Activated CD8-positive, alpha-beta memory T cell treated with anti-CD3 and anti-CD28 coated beads, Interleukin-2, amount 50 U/mL, for 1 hour (primary cell): Measurements from ENCODE around the gene MIB2.

Experiments
- DNase-seq: peaks from one replicate; pipeline ENCODE4 v3.0.0-alpha.2; 2020; ENCODE audit errors: extremely low read depth

MIB2 gene

DNA sequence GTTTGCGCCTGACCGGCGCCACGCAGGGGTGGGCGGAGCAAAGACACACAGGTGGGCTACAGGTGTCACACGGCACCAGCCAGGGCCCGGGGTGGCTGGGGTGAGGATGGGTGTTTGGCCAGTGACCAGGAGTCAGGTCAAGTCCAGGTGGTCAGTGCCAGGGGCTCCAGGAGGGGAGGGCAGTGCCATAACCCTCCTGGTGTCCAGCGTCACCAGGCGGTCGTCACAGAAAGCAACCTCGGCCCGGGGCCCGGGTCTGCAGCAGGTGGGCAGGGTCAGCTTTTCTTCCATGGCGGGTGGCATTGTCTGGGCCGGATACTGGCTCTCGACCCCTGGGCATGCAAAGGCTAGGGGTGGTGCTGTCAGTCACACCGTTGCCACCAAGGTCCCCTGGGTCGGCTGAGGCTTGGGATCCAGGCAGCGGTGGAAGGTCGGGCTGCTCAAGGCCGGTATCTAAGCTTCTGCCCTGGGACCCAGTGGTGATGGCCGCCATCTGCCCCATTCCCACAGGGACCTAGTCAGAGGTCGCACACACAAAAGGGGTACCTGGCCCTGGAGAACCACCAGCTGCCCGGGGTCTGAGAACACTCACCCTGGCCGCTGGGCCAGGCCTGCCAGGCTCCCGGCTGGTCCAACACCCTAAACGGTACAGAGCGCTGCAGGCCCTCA, 17.1 kb upstream of the MIB2 start:
- no peak for DNase-seq

DNA sequence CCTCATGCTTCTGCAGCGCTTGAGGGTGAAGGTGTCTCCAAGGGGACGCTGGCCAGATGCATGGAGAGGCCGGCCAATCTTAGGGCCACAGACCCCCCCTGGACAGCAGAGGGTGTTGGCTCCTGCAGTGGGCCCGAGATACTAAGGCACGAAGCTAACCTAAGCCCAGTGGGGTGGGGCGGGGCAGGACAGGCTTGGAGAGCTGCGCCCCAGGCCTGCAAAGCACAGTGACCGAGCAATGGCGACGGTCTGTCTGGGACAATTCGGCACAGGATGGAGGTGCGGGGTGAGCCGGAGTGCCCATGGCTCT, 16.6 kb upstream of the MIB2 start:
- no peak for DNase-seq

GRCh38 chr1:1599030-1599934, 16.0 kb upstream of the MIB2 start:
- no peak for DNase-seq

GRCh38 chr1:1599935-1600860, 15.1 kb upstream of the MIB2 start, which contains the start of gene FNDC10:
TSS of gene FNDC10 (minus strand) at chr1:1600135. CDS start at chr1:1600015, 120 bp downstream.
- no peak for DNase-seq

GRCh38 chr1:1600861-1601563, 14.3 kb upstream of the MIB2 start:
- no peak for DNase-seq

- DNase-seq = no peak
These were observed 13.6 kb upstream of the MIB2 start for GRCh38 chr1:1601564-1602303.

DNA sequence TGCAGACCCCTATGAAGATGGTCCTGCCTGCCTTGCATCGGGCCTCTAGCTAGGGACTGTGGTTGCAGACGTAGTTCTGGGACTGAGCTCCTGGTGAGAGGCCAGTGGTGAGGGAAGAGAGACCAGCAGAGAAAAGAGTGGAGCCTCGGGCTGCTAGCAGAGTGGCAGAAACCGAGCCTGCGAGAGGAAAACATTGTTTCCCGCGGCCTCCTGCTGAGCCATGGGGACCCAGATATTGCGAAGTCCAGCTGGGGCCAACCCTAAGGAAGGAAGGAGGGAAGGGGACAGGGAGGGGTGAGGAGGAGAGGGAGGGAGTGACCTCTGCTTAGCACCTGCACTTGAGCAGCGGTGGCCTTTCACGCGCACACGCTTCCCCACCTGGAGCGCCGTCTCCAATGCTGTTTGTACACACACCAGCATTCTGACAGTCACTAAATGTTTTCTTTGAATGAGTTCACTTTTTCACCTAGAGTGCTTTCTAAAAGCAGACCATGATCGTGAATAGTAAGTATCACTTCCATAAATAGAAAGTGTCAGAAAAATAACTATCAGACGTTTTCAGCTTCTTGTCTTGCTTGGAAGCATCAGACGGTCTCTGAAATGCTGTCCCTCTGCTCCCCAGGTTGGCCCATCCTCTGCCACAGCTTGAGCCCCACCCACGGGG, 12.9 kb upstream of the MIB2 start:
- no peak for DNase-seq

GRCh38 chr1:1602968-1603506, 12.3 kb upstream of the MIB2 start:
- no peak for DNase-seq

DNA sequence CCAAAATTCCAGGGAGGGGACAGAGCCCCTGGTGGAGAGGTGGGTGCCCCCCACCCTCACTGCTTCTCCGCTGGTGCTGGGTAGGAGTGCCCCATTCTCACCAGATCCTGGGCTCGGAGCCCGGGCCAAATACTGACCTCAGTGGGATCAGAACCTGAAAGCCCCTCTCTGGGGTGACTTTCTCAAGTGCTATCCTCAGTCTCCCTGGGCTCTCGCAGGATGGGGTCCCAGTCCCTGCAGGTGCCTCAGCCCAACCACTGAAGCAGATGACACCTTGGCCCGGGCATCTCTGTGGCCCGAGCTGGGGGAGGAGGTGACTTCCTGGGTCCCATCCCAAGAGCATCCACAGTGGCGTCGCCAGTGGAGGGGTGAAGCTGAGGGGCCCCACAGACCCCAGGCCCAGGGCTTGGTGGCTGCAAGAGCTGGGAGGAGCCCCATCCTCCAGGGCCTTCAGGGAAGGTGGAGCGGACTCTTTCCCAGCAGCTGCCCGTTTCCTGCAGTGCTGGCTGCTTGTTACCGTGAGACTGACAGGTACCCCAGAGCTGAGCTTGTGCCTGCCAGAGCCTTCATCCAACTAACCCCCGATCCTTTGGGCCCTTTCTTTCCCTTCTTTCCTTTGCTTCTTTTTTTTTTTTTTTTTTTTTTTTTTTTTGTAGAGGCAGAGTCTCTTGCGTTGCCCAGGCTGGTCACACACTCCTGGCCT, 11.5 kb upstream of the MIB2 start:
- no peak for DNase-seq

DNA sequence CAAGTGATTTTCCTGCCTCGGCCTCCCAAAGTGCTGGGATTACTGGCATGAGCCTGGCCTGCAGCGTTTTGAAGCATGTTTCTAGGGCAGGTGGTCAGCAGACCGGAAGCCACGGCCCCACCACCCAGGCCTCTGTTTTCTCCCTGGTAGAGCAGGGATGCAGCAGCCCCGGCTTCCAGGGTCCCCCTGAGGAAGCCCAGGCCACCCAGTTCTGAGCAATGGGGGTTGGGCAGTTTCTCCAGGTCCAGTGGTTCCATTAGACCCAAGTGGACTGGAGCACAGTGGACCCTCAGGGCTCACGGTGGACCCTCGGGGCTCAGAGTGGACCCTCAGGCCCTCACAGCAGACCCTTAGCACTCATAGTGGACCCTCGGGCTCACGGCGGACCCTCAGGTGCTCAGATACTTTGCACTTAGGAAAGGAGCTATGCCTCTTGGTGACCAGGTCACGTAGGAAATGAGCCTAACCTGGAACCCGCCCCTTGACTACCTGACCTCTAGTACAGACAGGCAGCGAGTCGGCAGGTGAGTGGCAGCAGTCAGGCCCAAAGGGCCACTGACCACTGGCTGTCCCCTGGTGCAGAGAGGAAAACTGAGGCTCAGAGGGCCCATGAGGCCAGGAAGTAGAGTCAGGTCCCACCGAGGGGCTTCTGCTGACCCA, 10.8 kb upstream of the MIB2 start:
- no peak for DNase-seq

- no peak for DNase-seq
These were observed 10.2 kb upstream of the MIB2 start for GRCh38 chr1:1605034-1605591.

- no peak for DNase-seq
These were observed 9.6 kb upstream of the MIB2 start for GRCh38 chr1:1605724-1606123.

- no peak for DNase-seq
These were observed 9.1 kb upstream of the MIB2 start for GRCh38 chr1:1606232-1606631.

DNA sequence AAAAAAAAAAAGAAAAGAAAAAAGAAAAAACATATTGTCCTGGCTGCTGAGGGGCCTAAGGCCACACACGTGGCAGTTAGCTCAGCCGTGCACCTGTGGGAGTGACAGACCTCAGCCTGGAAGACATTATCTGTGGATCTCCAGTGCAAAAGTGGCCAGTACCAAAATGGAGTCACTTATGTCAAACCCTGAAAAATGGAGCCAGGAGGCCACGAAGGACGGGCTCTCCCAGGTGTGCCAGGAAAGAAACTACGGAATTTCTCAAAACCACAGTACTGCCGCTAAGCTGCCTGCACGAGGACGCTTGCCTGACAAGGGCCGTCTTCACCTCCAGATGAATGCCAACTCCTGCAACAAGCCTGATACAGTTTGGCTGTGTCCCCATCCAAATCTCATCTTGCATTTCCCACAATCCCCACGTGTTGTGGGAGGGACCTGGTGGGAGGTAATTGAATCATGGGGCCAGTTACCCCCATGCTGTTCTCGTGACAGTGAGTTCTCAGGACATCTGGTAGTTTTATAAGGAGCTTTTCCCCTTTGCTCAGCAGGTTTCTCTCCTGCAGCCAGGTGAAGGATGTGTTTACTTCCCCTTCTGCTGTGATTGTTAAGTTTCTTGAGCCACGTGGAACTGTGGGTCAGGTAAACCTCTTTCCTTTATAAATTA, 5.3 kb upstream of the MIB2 start:
- no peak for DNase-seq

DNA sequence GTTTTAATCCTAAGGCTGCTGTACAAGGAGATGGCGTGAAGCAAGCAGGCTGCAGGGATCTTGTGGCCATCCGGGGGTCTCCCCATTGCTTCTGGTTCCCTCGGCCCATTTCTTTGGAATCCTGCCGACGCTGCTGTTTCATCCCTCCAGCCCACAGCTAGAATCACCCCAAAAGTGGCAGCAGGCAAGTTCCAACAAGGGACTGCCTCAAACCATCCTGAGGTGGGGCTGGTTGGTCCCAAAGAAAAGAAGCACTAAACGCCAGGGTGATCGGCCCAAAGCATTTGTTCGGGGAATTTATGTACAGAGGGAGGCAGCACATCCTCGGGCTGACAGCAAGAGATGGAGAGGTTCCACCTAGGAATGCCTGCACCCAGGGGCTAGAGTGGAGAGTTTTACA, 4.5 kb upstream of the MIB2 start:
- no peak for DNase-seq

GRCh38 chr1:1612104-1612400, 3.2 kb upstream of the MIB2 start:
- DNase-seq = no peak

GRCh38 chr1:1613509-1614082, 1.7 kb upstream of the MIB2 start:
- no peak for DNase-seq
